Measurements from ENCODE around the gene TAP2. TPM values are rescaled to one million over a fixed set of nuclear protein-coding genes. Genes with fewer than 3 reads are reported as not detected.

Gene TAP2
- total and polyA plus RNA-seq, 2 of the 13 experiments (the other 11 are each of a cell fraction or from before 2014, with no cell fraction given): 10.3 to 17.6 TPM

- TF ChIP-seq CREB1 (IDR thresholded peaks at IDR 0.05) (no peak), CREB1 (CRISPR knock-in tag; IDR thresholded peaks at IDR 0.05) (peak; percentile 55; the same call in 1 of the 2 replicates), PLSCR1 (CRISPR knock-in tag; IDR thresholded peaks at IDR 0.05; ENCODE audit: borderline replicate concordance) (no peak), ZNF646 (CRISPR knock-in tag; IDR thresholded peaks at IDR 0.05) (no peak), CAMTA2 (CRISPR knock-in tag; IDR thresholded peaks at IDR 0.05; ENCODE audit: borderline replicate concordance) (no peak), POGK (CRISPR knock-in tag; conservative IDR thresholded peaks at IDR 0.05) (no peak), MYNN (CRISPR knock-in tag; IDR thresholded peaks at IDR 0.05; ENCODE audit: low read depth) (no peak), CTCF (CRISPR knock-in tag; IDR thresholded peaks at IDR 0.05) (no peak), BATF2 (CRISPR knock-in tag; IDR thresholded peaks at IDR 0.05) (no peak), TEAD2 (CRISPR knock-in tag; IDR thresholded peaks at IDR 0.05) (no peak), PAWR (CRISPR knock-in tag; IDR thresholded peaks at IDR 0.05; ENCODE audit: borderline replicate concordance) (no peak), ZNF557 (CRISPR knock-in tag; IDR thresholded peaks at IDR 0.05) (no peak), ATF1 (CRISPR knock-in tag; IDR thresholded peaks at IDR 0.05) (no peak), ZIK1 (CRISPR knock-in tag; IDR thresholded peaks at IDR 0.05; ENCODE audit: borderline replicate concordance, low read depth) (no peak), ZBTB34 (CRISPR knock-in tag; IDR thresholded peaks at IDR 0.05) (no peak), CHCHD3 (CRISPR knock-in tag; IDR thresholded peaks at IDR 0.05) (no peak), ZBTB7B (CRISPR knock-in tag; IDR thresholded peaks at IDR 0.05) (no peak)
These were observed 6.4 kb upstream of the TAP2 start (continued) for GRCh38 chr6:32844839-32845383.
